Lung (tissue), 12 donors: Measurements from ENCODE around the gene COL6A1. TPM values are rescaled to one million over a fixed set of nuclear protein-coding genes. Genes with fewer than 3 reads are reported as not detected.

ENCODE experiments used
- ATAC-seq: fragments of 200-7000 bp; cut with Tn5 transposase; one replicate; pipeline ENCODE4 v1.9.1; 2020; ENCODE audit warnings: moderate number of reproducible peaks; ENCODE audit not compliant: insufficient read depth, low FRiP score
- DNase-seq, 3 donors: peaks; one replicate each; pipeline ENCODE4 v3.0.0-alpha.2; 2013 to 2017
- H3K27ac ChIP-seq, 2 donors: one replicate each; pipeline ENCODE4 v1.5.1; 2013; ENCODE audit warnings: mild to moderate bottlenecking in 2 of 2, moderate library complexity in 2 of 2, control low read depth in 1 of 2, inconsistent platforms in 1 of 2, low read depth in 1 of 2, low read length in 1 of 2
- H3K27me3 ChIP-seq, 3 donors: one replicate each; pipeline ENCODE4 v1.5.1; 2013; ENCODE audit warnings: low read length in 2 of 3; ENCODE audit not compliant: control insufficient read depth in 3 of 3, insufficient read depth in 3 of 3
- H3K36me3 ChIP-seq, 4 donors: one replicate each; pipeline ENCODE4 v1.5.1; 2013; ENCODE audit warnings: low read length in 4 of 4, mild to moderate bottlenecking in 1 of 4, moderate library complexity in 1 of 4; ENCODE audit not compliant: control insufficient read depth in 4 of 4, insufficient read depth in 4 of 4
- H3K4me1 ChIP-seq, 5 donors: one replicate each; pipeline ENCODE4 v1.5.1; 2013; ENCODE audit warnings: low read length in 5 of 5, mild to moderate bottlenecking in 2 of 5, moderate library complexity in 1 of 5; ENCODE audit not compliant: control insufficient read depth in 5 of 5, insufficient read depth in 5 of 5
- H3K4me3 ChIP-seq: one replicate; pipeline ENCODE4 v1.5.1; 2013; ENCODE audit warnings: mild to moderate bottlenecking, control low read depth, moderate library complexity
- H3K9ac ChIP-seq, 2 donors: one replicate each; pipeline ENCODE4 v1.5.1; 2013; ENCODE audit warnings: low read length in 2 of 2, control low read depth in 1 of 2; ENCODE audit not compliant: insufficient read depth in 1 of 2
- H3K9me3 ChIP-seq, 4 donors: one replicate each; pipeline ENCODE4 v1.5.1; 2013; ENCODE audit warnings: low read length in 3 of 4, mild to moderate bottlenecking in 1 of 4, moderate library complexity in 1 of 4; ENCODE audit not compliant: control insufficient read depth in 4 of 4, insufficient read depth in 3 of 4
- whole genome bisulfite sequencing, 2 donors: extraction: QIAGEN DNeasy Blood & Tissue Kit; methylation state at CpG; one replicate each; pipeline ENCODE4 v1.1.7; 2013; 5-methylcytosine and 5-hydroxymethylcytosine counted together
- polyA plus RNA-seq, 2 donors: library from polyadenylated mRNA; stranded (reverse); fragments of 200-250 nt; gene quantifications; one replicate each; pipeline ENCODE4 v1.2.1, GENCODE V29; 2013
- total RNA-seq, 2 donors: library from RNA; depleted of rRNA in 1 of 2; stranded (reverse); fragments of >200 nt in 1 of 2; gene quantifications; one replicate each; pipeline ENCODE4 v1.2.1, GENCODE V29; 2014 to 2021
- TF ChIP-seq, protein P1 (sequence below): IDR thresholded peaks from 2 replicates; pipeline ENCODE4 v1.5.1; 2012; ENCODE audit warnings: mild to moderate bottlenecking; ENCODE audit errors: control extremely low read depth, extremely low read depth
- donor health status: control.
- donor health status: control.
- donor health status: Bipolar disorder and iron deficiency.
- donor health status: healthy.
- donor health status: DM: yes; HTN: yes; CAD: no.

COL6A1 gene
- total and polyA plus RNA-seq, 4 donors = 107 to 399 (median 172) TPM

DNA sequence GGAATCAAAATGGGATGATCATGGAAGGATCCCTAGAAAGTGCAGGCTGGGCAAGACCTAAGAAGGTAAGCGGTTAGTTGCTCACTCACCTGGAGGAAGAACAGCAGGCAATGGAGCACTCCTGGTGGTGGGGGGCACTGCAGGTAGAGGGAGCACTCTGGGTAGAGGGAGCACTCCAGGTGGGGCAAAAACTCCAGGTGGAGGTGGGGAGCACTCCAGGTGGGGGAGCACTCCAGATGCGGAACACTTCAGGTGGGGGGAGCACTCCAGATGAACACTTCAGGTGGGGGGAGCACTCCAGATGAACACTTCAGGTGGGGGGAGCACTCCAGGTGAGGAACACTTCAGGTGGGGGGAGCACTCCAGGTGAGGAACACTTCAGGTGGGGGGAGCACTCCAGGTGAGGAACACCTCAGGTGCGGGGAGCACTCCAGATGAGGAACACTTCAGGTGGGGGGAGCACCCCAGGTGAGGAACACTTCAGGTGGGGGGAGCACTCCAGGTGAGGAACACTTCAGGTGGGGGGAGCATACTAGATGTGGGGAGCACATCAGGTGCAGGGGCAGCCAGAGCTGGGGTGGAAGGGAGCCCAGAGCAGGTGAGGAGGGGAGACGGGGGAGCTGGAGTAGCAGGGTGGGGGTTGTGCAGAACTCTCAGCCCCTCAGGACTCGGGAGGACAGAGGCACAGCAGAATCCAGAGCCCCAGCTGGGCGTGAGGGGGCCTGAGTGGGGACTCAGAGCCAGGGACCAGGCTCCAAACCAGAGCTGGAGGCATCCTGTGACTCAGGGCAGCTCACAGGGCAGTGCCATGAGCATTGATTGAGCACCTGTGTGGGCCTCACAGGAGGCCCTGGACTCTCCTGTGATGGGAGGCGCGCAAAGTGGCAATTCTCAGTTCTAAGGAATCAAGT is 37.7 kb upstream of the COL6A1 start:
- H3K27ac ChIP-seq = no peak overlapping the region
- WGBS, 2 donors = 75 to 81% methylated on average over 8 of the region's 8 CpGs
- H3K9me3 ChIP-seq = no peaks in the 10 kb centered on the region
- H3K27me3 ChIP-seq = no peaks in the 10 kb centered on the region
- H3K9ac ChIP-seq = no peak overlapping the region
- ATAC-seq = no peak
- no peak overlapping the region for H3K4me3 ChIP-seq
- no peak for DNase-seq
- H3K36me3 ChIP-seq = no peaks in the 10 kb centered on the region
- peaks cover 0 to 2% (median 0%) of the 10 kb centered on the region in 5 donors for H3K4me1 ChIP-seq
- TF ChIP-seq, protein P1, sequence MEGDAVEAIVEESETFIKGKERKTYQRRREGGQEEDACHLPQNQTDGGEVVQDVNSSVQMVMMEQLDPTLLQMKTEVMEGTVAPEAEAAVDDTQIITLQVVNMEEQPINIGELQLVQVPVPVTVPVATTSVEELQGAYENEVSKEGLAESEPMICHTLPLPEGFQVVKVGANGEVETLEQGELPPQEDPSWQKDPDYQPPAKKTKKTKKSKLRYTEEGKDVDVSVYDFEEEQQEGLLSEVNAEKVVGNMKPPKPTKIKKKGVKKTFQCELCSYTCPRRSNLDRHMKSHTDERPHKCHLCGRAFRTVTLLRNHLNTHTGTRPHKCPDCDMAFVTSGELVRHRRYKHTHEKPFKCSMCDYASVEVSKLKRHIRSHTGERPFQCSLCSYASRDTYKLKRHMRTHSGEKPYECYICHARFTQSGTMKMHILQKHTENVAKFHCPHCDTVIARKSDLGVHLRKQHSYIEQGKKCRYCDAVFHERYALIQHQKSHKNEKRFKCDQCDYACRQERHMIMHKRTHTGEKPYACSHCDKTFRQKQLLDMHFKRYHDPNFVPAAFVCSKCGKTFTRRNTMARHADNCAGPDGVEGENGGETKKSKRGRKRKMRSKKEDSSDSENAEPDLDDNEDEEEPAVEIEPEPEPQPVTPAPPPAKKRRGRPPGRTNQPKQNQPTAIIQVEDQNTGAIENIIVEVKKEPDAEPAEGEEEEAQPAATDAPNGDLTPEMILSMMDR = no peak

DNA sequence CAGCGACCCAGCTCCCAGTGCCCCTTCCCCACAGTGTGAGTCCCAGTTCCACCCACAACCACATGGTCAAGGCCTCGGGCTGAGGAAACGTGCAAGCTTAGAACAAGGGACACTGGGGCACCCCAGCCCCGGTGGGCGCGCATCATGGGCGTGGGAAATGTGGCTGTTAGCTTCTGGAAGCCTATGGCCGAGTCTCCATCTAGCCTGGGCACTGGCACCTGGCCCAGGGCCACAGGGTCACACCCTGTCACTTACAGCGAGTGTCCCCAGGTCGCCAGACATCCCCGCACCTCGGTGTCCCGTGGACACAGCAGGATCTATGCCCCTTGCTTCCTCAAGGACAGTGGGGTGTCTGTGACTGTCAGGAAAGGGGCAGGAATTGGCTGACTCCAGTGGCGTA is 37.0 kb upstream of the COL6A1 start:
- no peak for DNase-seq

DNA sequence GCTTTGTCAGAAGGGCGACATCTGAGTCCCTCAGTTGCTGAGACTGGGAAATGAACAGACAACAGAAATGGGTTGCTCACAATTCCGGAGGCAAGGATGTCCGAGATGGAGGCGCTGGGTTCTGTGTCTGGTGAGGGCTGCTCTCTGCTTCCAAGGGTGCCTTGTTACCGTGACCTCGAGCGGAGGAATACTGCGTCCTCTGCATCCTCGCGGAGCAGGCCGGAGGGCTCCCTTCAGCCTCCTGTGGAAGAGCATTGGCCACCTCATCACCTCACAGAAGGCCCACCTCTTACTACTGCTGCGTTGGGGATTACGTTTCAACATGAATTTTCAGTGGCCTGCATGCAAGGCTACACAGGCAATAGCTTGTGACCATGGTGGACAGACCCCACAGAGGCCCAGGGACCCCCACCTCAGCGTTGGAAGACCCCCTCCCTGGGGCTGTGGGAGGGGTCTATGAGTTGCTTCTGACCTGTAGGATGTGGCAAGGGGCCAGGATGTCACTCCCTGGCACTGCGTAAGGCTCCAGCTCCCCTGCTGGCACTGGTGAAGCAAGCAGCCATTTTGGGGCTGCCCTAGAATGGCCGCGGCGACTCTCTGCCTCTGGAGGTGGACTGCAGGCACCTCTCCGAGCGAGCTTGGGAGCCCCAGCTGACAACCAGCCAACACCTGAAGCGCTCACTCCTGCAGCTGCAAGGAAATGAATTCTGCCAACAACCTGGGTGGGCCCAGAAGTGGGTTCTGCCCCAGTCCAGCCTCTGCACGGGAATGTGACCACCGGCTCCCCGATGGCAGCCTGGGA is 36.3 kb upstream of the COL6A1 start:
- no peak for ATAC-seq
- TF ChIP-seq, protein P1 = no peak
- no peaks in the 10 kb centered on the region for H3K9me3 ChIP-seq
- WGBS, 2 donors = 87 to 93% methylated on average over 24 of the region's 24 CpGs
- H3K4me3 ChIP-seq = no peak overlapping the region
- no peak overlapping the region for H3K9ac ChIP-seq
- peaks cover 0 to 3% (median 2%) of the 10 kb centered on the region in 5 donors for H3K4me1 ChIP-seq
- H3K27me3 ChIP-seq = no peaks in the 10 kb centered on the region
- no peak overlapping the region for H3K27ac ChIP-seq
- DNase-seq = no peak
- H3K36me3 ChIP-seq = no peaks in the 10 kb centered on the region

More for the DNA sequence above, 37.0 kb upstream of the COL6A1 start:
- Histone ChIP-seq H3K9me3 (no peaks in the 10 kb centered on the region), H3K9ac (no peak overlapping the region), H3K4me3 (no peak overlapping the region), H3K27ac (no peak overlapping the region), H3K27me3 (no peaks in the 10 kb centered on the region), H3K4me1 (peaks cover 0 to 3% (median 0%) of the 10 kb centered on the region in 5 donors), H3K36me3 (no peaks in the 10 kb centered on the region)
- WGBS, 2 donors = 81 to 84% methylated on average over 14 of the region's 14 CpGs
- TF ChIP-seq, protein P1 = no peak
- ATAC-seq = no peak
